ENCODE results near the gene CCDC187. TPM values are rescaled to one million over a fixed set of nuclear protein-coding genes. Genes with fewer than 3 reads are reported as not detected.

The CCDC187 gene
- total and polyA plus RNA-seq, 2 of the 8 experiments (the other 6 are each of a cell fraction or from before 2014, with no cell fraction given): 0.02 TPM; not detected in 1

DNA sequence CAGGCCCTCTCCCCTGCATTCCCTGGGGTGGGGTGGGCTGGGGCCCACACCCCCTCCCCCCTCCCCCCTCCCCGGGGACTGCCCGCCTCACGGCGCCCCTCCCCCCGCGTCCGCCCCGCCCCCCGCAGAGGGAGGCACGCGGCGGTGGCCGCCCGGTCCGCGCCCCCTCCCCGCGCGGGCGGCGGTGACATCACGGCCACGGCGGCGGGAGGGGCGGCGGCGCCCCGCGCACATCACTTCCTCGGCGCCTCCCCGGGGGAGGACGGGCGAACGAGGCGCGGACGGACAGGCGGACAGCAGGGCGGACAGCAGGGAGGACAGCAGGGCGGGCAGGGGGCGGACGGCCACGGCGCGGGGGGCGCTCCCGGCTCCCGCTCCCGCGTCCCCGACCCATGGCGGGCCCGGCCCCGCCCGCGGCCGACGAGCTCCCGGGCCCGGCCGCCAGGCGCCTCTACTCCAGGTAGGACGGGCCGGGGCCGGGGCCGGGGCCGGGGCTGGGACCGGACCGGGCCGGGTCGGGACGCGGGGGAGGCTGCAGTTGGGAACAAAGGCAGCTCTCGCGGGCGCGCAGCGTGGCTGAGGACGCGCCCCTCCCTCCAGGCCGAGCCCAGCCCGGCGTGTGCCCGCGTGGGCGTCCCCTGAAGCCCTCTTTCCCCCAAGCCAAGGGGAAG lies 23.5 kb upstream of the CCDC187 start, which contains the start of gene GPSM1 (continued):
- TF ChIP-seq KDM4A (IDR thresholded peaks at IDR 0.05; ENCODE audit: low read depth, low read length, severe bottlenecking) (peak; percentile 50), TAF7 (optimal IDR thresholded peaks at IDR 0.05; ENCODE audit: borderline replicate concordance, low read depth, low read length) (no peak), BRCA1 (IDR thresholded peaks at IDR 0.05; ENCODE audit: low read depth, low read length) (no peak), CTBP2 (IDR thresholded peaks at IDR 0.05; ENCODE audit: borderline replicate concordance, insufficient read depth, insufficient read length, low read length) (no peak), CREB1 (IDR thresholded peaks at IDR 0.05) (peak; percentile 64; the same call in 1 of the 2 replicates), KDM5A (IDR thresholded peaks at IDR 0.05; ENCODE audit: low read length) (no peak), RXRA (IDR thresholded peaks at IDR 0.05; ENCODE audit: insufficient read depth, low read depth, low read length) (no peak), BCL11A (IDR thresholded peaks at IDR 0.05; ENCODE audit: low read depth in 2 of 2, low read length in 2 of 2) (no peak), TEAD4 (IDR thresholded peaks at IDR 0.05; ENCODE audit: low read depth, low read length) (no peak), ZNF274 (IDR thresholded peaks at IDR 0.05; ENCODE audit: borderline replicate concordance, extremely low read depth, low read length) (no peak), EGR1 (IDR thresholded peaks at IDR 0.05; ENCODE audit: borderline replicate concordance, low read depth, low read length) (0 out of 2 replicates have a peak, but pooled peaks have one; percentile 21), RFX5 (IDR thresholded peaks at IDR 0.05; ENCODE audit: borderline replicate concordance, low read depth, low read length) (no peak), CEBPB (IDR thresholded peaks at IDR 0.05; ENCODE audit: low read depth, low read length) (no peak), TAF1 (IDR thresholded peaks at IDR 0.05; ENCODE audit: low read depth, low read length) (peak; percentile 17; the same call in 1 of the 2 replicates), TBP (IDR thresholded peaks at IDR 0.05; ENCODE audit: low read depth, low read length) (no peak), SAP30 (IDR thresholded peaks at IDR 0.05; ENCODE audit: insufficient read depth, insufficient replicate concordance, low read length) (no peak), JUN (IDR thresholded peaks at IDR 0.05; ENCODE audit: low read depth, low read length) (no peak), FOSL1 (IDR thresholded peaks at IDR 0.05; ENCODE audit: insufficient read depth, low read depth, low read length) (no peak), RBBP5 (IDR thresholded peaks at IDR 0.05; ENCODE audit: borderline replicate concordance, low read depth, low read length) (no peak)
- TF ChIP-seq, protein P1, sequence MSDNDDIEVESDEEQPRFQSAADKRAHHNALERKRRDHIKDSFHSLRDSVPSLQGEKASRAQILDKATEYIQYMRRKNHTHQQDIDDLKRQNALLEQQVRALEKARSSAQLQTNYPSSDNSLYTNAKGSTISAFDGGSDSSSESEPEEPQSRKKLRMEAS (IDR thresholded peaks at IDR 0.05): no peak
